GM18951 (cell line): ENCODE data around the gene INAFM1.

Experiments
- POLR2A ChIP-seq: IDR thresholded peaks from 4 replicates; pipeline ENCODE4 v1.6.1; 2011; ENCODE audit warnings: mild to moderate bottlenecking; ENCODE audit not compliant: insufficient read length, insufficient read depth; ENCODE audit errors: extremely low read depth
- in situ Hi-C: fragments of 300-500 bp; cut with MboI; formaldehyde crosslinking; loops from one replicate; pipeline ENCODE4 v1.12.0; 2022; ENCODE audit warnings: low sequenced_read_pairs, mixed read lengths, inconsistent platforms; ENCODE audit not compliant: unreplicated experiment

Gene INAFM1

GRCh38 chr19:47274071-47274890 is at the start of gene INAFM1:
Gene INAFM1, plus strand, starts transcription at chr19:47274885. Its CDS starts 35 bp downstream, at chr19:47274920.
- in situ Hi-C loops = no loop called here
- peak; percentile 52 for TF ChIP-seq POLR2A

GRCh38 chr19:47225746-47226425 is 48.8 kb upstream of the INAFM1 start:
- in situ Hi-C loops = no loop called here
- peak; percentile 100 for TF ChIP-seq POLR2A

- in situ Hi-C loops = no loop called here
- TF ChIP-seq POLR2A = peak; percentile 58
Measured at GRCh38 chr19:47226426-47227351, 48.0 kb upstream of the INAFM1 start.

- TF ChIP-seq POLR2A = peak; percentile 59
- in situ Hi-C loops = no loop called here
Measured at GRCh38 chr19:47227352-47228167, 47.1 kb upstream of the INAFM1 start.

DNA sequence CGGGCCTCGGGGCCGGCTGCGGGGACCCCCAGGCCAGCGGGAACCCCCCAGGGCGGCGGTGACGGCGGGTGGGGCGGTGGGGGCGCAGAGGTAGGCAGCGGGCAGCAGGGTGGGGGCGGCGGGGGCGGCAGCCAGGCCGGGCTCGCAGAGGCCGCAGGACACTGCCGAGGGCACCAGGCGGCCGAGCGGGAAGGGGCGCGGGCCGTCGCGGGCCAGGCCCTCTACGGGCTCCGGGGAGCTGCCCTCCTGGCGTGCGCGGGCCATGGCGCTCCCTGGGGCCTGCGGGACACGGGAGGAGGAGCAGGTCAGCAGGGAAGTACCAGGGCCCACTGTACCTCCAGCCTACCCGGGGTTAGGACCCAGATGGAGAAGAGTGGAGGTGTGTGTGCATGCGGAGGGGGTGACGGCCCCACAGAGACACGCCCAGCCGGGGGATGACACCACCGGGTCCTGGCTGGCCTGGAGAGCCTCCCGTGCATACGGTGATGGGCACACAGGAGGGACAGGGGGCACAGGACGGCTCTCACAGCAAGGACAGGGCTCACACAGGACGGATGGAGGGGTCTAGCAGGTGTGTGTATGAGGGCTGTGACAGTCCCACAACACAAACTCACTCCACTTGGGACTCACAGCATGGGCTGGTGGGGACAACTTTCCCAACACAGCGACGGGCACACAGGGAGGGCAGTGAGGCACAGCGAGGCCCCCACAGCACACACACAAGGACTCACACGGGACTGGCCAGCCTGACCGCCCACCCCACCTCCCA is 46.3 kb upstream of the INAFM1 start:
- peak; percentile 36 for TF ChIP-seq POLR2A
- in situ Hi-C loops = no loop called here

DNA sequence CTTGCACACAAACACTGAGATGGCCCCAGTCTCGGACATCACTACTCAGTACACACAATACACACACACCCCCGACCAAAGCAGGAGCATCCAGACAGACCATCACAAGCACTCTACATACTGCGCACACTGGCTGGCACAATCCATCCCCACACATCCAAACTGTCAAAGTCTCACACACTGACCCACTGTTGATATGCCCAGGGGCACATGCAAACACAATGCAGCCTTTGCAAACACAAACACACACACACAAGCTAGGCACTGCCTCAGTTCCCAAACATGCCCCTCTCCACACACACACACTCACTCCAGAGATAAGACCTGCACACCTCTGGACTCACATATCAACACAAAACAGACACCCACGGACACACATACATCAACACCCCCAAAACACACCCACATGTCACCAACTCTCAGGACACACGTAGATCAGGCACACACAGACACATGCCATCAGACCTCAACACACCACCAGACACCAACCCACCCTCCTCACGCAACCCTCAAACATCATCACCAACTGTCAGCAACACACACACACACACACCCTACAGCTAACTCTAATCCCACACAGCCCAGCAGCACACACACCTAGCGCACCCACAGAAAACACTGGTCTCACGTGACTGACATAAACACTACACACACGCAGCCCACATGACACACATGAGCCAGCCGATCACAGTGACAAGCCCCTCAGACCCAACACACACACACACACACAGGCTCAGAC is 45.6 kb upstream of the INAFM1 start:
- peak; percentile 17 for TF ChIP-seq POLR2A
- in situ Hi-C loops = no loop called here

DNA sequence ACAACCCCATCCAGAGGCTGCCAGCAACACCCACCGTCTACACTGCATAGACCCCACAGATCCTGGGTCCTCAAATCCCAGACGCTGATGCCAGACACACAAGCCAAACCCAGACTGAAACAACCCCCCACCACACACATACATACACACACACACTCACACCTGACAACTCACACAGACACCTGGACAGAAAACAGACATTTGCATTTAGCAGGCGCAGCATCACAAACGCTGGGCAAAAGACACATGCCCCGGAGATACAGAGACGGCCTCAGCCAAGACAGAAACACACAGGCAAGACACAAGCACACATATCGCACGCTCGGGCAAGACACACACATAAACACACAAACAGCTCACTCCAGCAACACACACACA is 45.0 kb upstream of the INAFM1 start:
- no peak for TF ChIP-seq POLR2A

DNA sequence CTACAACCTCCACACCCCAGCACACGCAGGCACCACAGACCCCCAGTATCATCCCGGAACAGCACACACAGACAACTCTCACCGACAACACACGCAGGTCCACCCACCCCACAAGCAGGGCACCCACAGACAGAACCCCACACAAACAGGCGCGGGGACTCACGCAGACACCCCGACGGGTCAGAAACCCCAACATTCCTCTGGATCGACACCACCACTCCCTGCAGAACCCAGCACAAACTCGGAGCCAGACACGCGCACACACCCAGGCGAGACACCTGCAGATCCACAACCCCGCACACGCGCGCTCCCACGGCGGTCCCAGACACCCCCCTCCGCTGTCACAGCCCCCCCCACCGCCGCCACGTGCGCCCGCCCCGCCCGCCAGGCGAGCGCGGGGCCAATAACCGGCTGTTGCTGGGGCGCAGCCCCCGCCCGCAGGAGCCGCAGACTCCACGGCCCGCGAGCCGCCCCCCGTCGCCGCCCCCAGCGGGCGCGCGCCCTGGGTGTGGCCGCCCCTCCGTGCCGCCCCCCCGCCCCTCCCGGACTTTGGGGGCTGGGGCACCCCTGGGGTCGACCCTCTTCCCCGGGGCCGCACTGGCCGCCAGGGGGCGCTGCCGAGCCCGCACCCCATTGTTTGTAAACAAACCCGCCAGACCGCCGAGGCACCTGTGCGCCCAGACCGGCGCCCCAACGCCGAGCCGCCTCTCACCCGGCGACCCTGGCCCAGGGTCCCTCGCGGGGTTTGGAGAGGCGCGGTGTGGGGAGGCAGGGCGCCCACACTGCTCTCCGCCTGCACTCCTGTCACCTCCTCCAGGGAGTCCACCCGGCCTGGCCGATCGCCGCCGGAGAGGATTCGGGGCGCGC is 44.4 kb upstream of the INAFM1 start:
- in situ Hi-C loops = no loop called here
- no peak for TF ChIP-seq POLR2A

More for the DNA sequence above, 45.0 kb upstream of the INAFM1 start:
- in situ Hi-C loops = no loop called here

DNA sequence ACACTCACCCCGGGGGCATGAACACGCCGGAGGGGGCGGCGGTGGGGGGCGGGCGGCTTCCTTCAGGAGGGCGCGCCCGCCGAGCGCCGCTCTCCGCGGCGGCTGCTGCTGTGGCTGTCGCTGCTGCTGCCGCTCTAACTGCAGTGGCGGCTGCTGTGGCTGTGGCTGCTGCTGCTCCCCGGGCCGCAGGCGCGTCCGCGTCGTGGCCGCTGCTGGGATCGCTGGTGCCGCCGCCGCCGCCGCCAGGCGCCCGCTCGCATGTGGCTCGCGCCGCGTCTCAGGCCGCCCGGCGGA is 43.8 kb upstream of the INAFM1 start, which contains the start of gene BBC3:
TSS of gene BBC3 (minus strand) at position 279 of the 294 bp plus-strand sequence. CDS start 2,768 bp downstream, outside the sequence.
- TF ChIP-seq POLR2A = no peak

More for the DNA sequence above, 43.8 kb upstream of the INAFM1 start, which contains the start of gene BBC3:
- in situ Hi-C loops = no loop called here
